Activated naive CD8-positive, alpha-beta T cell treated with anti-CD3 and anti-CD28 coated beads for 36 hours (primary cell): ENCODE data around the gene MSL3. TPM values are rescaled to one million over a fixed set of nuclear protein-coding genes. Genes with fewer than 3 reads are reported as not detected.
A peak's percentile ranks its signal among the peaks of the same experiment; 100 is the strongest.

Experiments used
- DNase-seq: peaks from one replicate; pipeline ENCODE4 v3.0.0; 2021
- H3K27ac Mint-ChIP-seq: one replicate; pipeline ENCODE4 v1.8.0; 2022; ENCODE audit warnings: mild to moderate bottlenecking, moderate library complexity, mixed read lengths
- H3K27me3 Mint-ChIP-seq: one replicate; pipeline ENCODE4 v1.8.0; 2022; ENCODE audit warnings: mild to moderate bottlenecking, mixed read lengths
- H3K36me3 Mint-ChIP-seq: one replicate; pipeline ENCODE4 v1.8.0; 2021; ENCODE audit warnings: mild to moderate bottlenecking, mixed read lengths
- H3K4me1 Mint-ChIP-seq: one replicate; pipeline ENCODE4 v1.8.0; 2021; ENCODE audit warnings: mixed read lengths
- H3K4me3 Mint-ChIP-seq: one replicate; pipeline ENCODE4 v1.8.0; 2022; ENCODE audit warnings: mild to moderate bottlenecking, moderate library complexity, mixed read lengths
- H3K9me3 Mint-ChIP-seq: one replicate; pipeline ENCODE4 v1.8.0; 2022; ENCODE audit warnings: mixed read lengths
- total RNA-seq, 2 experiments: library from RNA; stranded (reverse); gene quantifications; one replicate each; pipeline ENCODE4 v1.2.3, GENCODE V29; 2021

MSL3 gene, protein sequence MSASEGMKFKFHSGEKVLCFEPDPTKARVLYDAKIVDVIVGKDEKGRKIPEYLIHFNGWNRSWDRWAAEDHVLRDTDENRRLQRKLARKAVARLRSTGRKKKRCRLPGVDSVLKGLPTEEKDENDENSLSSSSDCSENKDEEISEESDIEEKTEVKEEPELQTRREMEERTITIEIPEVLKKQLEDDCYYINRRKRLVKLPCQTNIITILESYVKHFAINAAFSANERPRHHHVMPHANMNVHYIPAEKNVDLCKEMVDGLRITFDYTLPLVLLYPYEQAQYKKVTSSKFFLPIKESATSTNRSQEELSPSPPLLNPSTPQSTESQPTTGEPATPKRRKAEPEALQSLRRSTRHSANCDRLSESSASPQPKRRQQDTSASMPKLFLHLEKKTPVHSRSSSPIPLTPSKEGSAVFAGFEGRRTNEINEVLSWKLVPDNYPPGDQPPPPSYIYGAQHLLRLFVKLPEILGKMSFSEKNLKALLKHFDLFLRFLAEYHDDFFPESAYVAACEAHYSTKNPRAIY
- total RNA-seq, result 10 to 100 TPM; 41.1 to 42.2 TPM

- Mint-ChIP-seq H3K27ac (peak within 1 kb of the TSS; percentile 99), H3K27me3 (no peaks in the 10 kb centered on the region), H3K4me3 (peak within 1 kb of the TSS; percentile 96), H3K36me3 (peaks cover 22% of the 10 kb centered on the region), H3K4me1 (peaks cover 8% of the 10 kb centered on the region), H3K9me3 (no peaks in the 10 kb centered on the region)
- DNase-seq, result peak; percentile 62
Observed at GRCh38 chrX:11757719-11758399, at the start of gene MSL3. TSS of gene MSL3 (plus strand) at chrX:11758237. CDS start at chrX:11758264, 27 bp downstream.

GRCh38 chrX:11722304-11722703 lies 35.7 kb upstream of the MSL3 start:
- H3K4me1 Mint-ChIP-seq, result no peaks in the 10 kb centered on the region
- H3K27ac Mint-ChIP-seq, result no peak overlapping the region
- no peak for DNase-seq
- no peak overlapping the region for H3K4me3 Mint-ChIP-seq
- H3K36me3 Mint-ChIP-seq, result no peaks in the 10 kb centered on the region
- H3K27me3 Mint-ChIP-seq, result no peaks in the 10 kb centered on the region
- no peaks in the 10 kb centered on the region for H3K9me3 Mint-ChIP-seq

DNA sequence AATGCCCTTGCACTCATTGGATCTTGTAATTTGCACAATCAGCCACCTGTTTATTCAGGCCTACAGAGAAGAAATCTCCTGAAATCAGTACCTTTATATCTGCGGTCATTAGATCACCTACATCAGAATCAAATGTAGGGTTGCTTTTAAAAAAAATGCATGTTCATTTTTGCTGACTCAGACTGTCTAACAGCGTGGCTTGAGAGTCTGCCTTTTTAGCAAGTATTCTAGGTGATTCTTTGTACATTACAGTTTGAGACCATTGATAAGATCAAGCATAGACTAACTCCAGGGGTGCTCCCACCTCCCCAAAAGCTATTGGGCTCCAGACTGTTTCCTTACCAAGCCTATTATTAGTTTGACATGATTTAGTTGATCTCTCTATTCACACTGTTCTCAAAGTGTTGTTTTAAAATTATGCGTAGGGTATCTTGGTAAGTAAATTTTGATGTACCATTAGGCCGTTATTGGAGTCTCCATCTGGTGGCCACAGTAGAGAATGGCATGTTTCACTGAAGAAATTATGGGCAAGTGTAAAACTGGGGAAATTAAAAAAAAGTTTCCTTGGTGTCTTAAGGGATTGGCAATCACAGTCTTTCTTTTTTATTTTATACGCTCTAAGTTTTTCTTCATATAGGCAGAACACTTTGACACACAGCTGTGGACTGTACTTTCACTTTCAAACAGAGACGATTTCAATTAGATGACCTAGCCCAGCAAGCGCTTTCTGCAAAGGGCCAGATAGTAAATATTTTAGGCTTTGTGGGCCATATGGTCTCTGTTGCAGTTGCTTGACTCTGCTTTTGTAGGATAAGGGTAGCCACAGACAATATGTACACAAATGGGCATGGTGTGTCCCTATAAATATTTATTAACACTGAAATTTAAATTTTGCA lies 33.7 kb upstream of the MSL3 start:
- no peak overlapping the region for H3K4me3 Mint-ChIP-seq
- peaks cover 5% of the 10 kb centered on the region for H3K27me3 Mint-ChIP-seq
- no peaks in the 10 kb centered on the region for H3K4me1 Mint-ChIP-seq
- H3K36me3 Mint-ChIP-seq, result no peaks in the 10 kb centered on the region
- no peaks in the 10 kb centered on the region for H3K9me3 Mint-ChIP-seq
- DNase-seq, result peak; percentile 1
- no peak overlapping the region for H3K27ac Mint-ChIP-seq

GRCh38 chrX:11725631-11726442 lies 32.2 kb upstream of the MSL3 start:
- Mint-ChIP-seq H3K4me1 (no peaks in the 10 kb centered on the region), H3K9me3 (no peaks in the 10 kb centered on the region), H3K27ac (no peak overlapping the region), H3K27me3 (peaks cover 10% of the 10 kb centered on the region), H3K4me3 (no peak overlapping the region), H3K36me3 (no peaks in the 10 kb centered on the region)
- no peak for DNase-seq

- Mint-ChIP-seq H3K4me1 (no peaks in the 10 kb centered on the region), H3K9me3 (no peaks in the 10 kb centered on the region), H3K27ac (no peak overlapping the region), H3K36me3 (no peaks in the 10 kb centered on the region), H3K27me3 (peaks cover 14% of the 10 kb centered on the region), H3K4me3 (no peak overlapping the region)
- no peak for DNase-seq
Observed at GRCh38 chrX:11728556-11728955, 29.5 kb upstream of the MSL3 start.

DNA sequence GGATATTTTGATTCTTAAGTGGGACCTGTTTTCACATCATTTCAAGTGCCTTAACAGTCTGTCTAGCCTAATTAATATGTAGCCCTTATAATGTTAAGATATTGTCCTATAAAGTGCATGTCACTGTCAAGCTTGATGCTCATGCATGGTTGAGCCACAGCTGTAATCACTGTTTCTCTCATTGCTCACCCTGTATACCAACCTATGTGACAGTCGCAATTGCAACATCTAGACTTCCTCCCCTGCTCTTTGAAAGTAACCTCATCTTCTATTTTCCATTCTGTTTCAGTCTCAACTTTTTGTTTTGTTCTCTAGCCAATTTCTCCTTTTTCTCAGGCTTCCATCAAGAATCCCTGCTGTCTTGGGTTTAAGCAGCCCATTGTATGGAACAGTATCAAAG lies 24.4 kb upstream of the MSL3 start:
- H3K9me3 Mint-ChIP-seq, result no peaks in the 10 kb centered on the region
- DNase-seq, result no peak
- no peaks in the 10 kb centered on the region for H3K36me3 Mint-ChIP-seq
- H3K4me3 Mint-ChIP-seq, result no peak overlapping the region
- H3K27ac Mint-ChIP-seq, result no peak overlapping the region
- H3K4me1 Mint-ChIP-seq, result peaks cover 2% of the 10 kb centered on the region
- peaks cover 16% of the 10 kb centered on the region for H3K27me3 Mint-ChIP-seq

GRCh38 chrX:11739776-11740175 lies 18.3 kb upstream of the MSL3 start:
- no peak overlapping the region for H3K27ac Mint-ChIP-seq
- peaks cover under 1% of the 10 kb centered on the region for H3K27me3 Mint-ChIP-seq
- H3K4me1 Mint-ChIP-seq, result no peaks in the 10 kb centered on the region
- H3K9me3 Mint-ChIP-seq, result no peaks in the 10 kb centered on the region
- H3K4me3 Mint-ChIP-seq, result no peak overlapping the region
- H3K36me3 Mint-ChIP-seq, result no peaks in the 10 kb centered on the region
- no peak for DNase-seq

- Mint-ChIP-seq H3K9me3 (no peaks in the 10 kb centered on the region), H3K27ac (no peak overlapping the region), H3K4me3 (no peak overlapping the region), H3K36me3 (no peaks in the 10 kb centered on the region), H3K27me3 (no peaks in the 10 kb centered on the region), H3K4me1 (no peaks in the 10 kb centered on the region)
- DNase-seq, result no peak
Observed at GRCh38 chrX:11740794-11741193, 17.2 kb upstream of the MSL3 start.

DNA sequence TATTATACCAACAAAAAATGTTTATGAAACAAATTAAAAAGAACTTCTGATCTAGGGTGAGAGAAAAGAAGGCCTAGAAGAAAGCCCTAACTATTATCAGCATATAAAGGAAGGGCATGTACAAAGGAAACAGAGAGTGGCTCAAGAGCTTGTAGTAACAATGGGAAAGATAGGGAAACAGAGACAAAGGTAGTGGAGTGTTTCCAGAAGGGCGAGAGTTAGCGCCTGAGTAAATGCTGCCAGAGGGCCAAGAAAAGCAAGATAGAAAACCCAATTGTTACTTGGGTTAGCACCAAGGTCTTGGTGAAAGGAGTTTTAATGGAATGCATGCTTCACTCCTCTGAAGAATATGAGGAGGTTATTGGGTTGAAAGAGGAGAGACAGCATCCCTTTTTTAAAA lies 16.5 kb upstream of the MSL3 start:
- no peak for DNase-seq
- Mint-ChIP-seq H3K27ac (no peak overlapping the region), H3K27me3 (no peaks in the 10 kb centered on the region), H3K9me3 (no peaks in the 10 kb centered on the region), H3K36me3 (no peaks in the 10 kb centered on the region), H3K4me3 (no peak overlapping the region), H3K4me1 (no peaks in the 10 kb centered on the region)

DNA sequence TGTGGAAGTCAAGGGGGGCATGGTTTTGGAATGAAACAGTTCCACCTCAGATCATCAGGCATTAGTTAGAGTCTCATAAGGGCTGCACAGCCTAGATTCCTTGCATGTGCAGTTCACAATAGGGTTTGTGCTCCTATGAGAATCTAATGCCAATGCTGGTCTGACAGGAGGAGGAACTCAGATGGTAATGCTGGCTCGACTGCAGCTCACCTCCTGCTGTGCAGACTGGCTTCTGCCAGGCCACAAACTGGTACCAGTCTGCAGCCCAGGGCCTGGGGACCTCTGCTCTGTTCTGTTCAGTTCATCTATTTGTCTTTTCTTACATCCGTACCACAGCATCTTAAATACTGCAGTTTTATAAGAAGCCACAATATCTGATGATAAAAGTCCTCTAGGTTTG lies 12.2 kb upstream of the MSL3 start:
- DNase-seq, result no peak
- Mint-ChIP-seq H3K4me3 (no peak overlapping the region), H3K27ac (no peak overlapping the region), H3K36me3 (no peaks in the 10 kb centered on the region), H3K4me1 (no peaks in the 10 kb centered on the region), H3K27me3 (no peaks in the 10 kb centered on the region), H3K9me3 (no peaks in the 10 kb centered on the region)

GRCh38 chrX:11750046-11750445 lies 8.0 kb upstream of the MSL3 start:
- Mint-ChIP-seq H3K9me3 (no peaks in the 10 kb centered on the region), H3K36me3 (no peaks in the 10 kb centered on the region), H3K27me3 (no peaks in the 10 kb centered on the region), H3K4me3 (no peak overlapping the region), H3K27ac (no peak overlapping the region), H3K4me1 (no peaks in the 10 kb centered on the region)
- DNase-seq, result no peak

DNA sequence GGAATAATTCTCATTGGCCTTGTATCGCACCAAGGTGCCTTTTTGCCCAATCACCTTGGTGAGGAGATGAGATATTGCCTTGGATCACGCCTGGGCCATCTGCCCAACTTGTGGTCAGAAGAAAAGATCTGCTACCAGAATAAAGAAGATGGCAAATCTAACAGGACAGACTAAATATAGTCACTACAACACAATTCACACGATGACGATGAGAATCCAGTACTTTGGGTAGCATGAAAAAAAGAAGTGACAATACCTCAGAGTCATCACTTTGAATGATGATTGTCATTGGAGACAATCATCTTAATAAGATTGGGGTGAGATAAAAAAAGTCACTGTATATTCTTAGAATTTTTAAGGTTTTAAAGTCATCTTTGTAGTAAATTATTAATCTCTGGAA lies 7.3 kb upstream of the MSL3 start:
- DNase-seq, result no peak
- no peaks in the 10 kb centered on the region for H3K9me3 Mint-ChIP-seq
- no peak overlapping the region for H3K27ac Mint-ChIP-seq
- no peak overlapping the region for H3K4me3 Mint-ChIP-seq
- H3K27me3 Mint-ChIP-seq, result no peaks in the 10 kb centered on the region
- H3K36me3 Mint-ChIP-seq, result no peaks in the 10 kb centered on the region
- H3K4me1 Mint-ChIP-seq, result no peaks in the 10 kb centered on the region

DNA sequence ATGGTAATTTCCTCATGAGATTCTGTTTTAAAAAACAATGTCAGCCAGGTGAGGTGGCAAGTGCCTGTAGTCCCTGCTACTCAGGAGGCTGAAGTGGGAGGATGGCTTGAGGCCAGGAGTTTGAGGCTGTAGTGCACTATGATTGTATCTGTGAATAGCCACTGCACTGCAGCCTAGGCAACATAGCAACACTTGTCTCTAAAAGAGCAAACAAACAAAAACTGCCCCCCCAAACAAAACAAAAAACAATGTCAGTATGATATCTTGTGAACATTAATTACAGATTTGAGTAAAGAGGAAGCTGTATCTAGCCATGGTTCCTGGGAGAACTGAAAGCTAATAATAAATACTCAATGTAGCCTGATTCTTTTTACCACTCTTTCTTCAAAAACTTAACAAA lies 6.8 kb upstream of the MSL3 start:
- Mint-ChIP-seq H3K4me3 (no peak overlapping the region), H3K4me1 (no peaks in the 10 kb centered on the region), H3K27ac (no peak overlapping the region), H3K27me3 (no peaks in the 10 kb centered on the region), H3K36me3 (no peaks in the 10 kb centered on the region), H3K9me3 (no peaks in the 10 kb centered on the region)
- no peak for DNase-seq

DNA sequence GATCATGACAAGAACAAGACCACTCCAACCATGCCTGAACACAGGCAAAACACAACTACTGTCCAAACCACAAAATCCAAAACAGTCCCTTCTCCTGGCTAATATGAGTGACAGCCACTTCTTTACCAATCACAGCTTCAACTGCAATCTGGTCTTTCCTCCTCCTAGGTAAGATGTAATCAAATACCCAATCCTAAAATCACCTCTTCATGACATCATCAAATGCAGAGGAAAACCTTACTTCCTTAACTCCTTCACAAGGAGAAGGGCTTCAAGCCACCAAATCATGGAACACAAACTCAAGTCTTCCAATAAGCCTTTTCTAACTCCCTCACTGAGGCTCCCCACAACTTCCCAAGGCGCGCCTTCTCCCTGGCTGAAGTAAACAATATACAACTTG lies 4.4 kb upstream of the MSL3 start:
- peaks cover 2% of the 10 kb centered on the region for H3K4me1 Mint-ChIP-seq
- DNase-seq, result no peak
- no peak overlapping the region for H3K4me3 Mint-ChIP-seq
- no peaks in the 10 kb centered on the region for H3K27me3 Mint-ChIP-seq
- H3K27ac Mint-ChIP-seq, result no peak overlapping the region
- H3K9me3 Mint-ChIP-seq, result no peaks in the 10 kb centered on the region
- no peaks in the 10 kb centered on the region for H3K36me3 Mint-ChIP-seq
